GM23248 (cell line): ENCODE results near the gene LRRIQ3.

ENCODE experiments used
- EZH2 ChIP-seq: fragments of 200-600 bp; sonication (generic); IDR thresholded peaks from 2 replicates; pipeline ENCODE4 v1.6.1; 2018; ENCODE audit warnings: antibody characterized with exemption, mild to moderate bottlenecking; ENCODE audit not compliant: insufficient read depth, poor library complexity, severe bottlenecking
- EZH2phosphoT487 ChIP-seq: fragments of 200-600 bp; sonication (generic); IDR thresholded peaks from 2 replicates; pipeline ENCODE4 v1.6.1; 2018; ENCODE audit warnings: antibody characterized with exemption, moderate library complexity, mild to moderate bottlenecking, low read depth; ENCODE audit not compliant: insufficient read depth

GRCh38 chr1:74215229-74215628 lies 17.3 kb upstream of the LRRIQ3 start:
- TF ChIP-seq EZH2 (no peak), EZH2phosphoT487 (no peak)
